Ishikawa (cell line): ENCODE measurements around the gene CCDC18.

Source experiments
- MAX ChIP-seq: IDR thresholded peaks from 2 replicates; pipeline ENCODE4 v1.6.1; 2012
- RAD21 ChIP-seq: IDR thresholded peaks from 2 replicates; pipeline ENCODE4 v1.6.1; 2012; ENCODE audit warnings: low read depth
- REST ChIP-seq: IDR thresholded peaks from 2 replicates; pipeline ENCODE4 v1.6.1; 2012; ENCODE audit warnings: low read depth, mild to moderate bottlenecking
- TAF1 ChIP-seq: IDR thresholded peaks from 2 replicates; pipeline ENCODE4 v1.6.1; 2012; ENCODE audit warnings: low read depth, mild to moderate bottlenecking
- TCF12 ChIP-seq: IDR thresholded peaks from 2 replicates; pipeline ENCODE4 v1.6.1; 2012; ENCODE audit warnings: low read depth
- USF1 ChIP-seq: IDR thresholded peaks from 2 replicates; pipeline ENCODE4 v1.6.1; 2012

- TF ChIP-seq USF1 (no peak), MAX (no peak), REST (no peak), TCF12 (no peak), RAD21 (no peak), TAF1 (no peak)
Observed at GRCh38 chr1:93150729-93151128, 29.8 kb upstream of the CCDC18 start.
